ENCODE data around the gene CLDN10. TPM values are rescaled to one million over a fixed set of nuclear protein-coding genes. Genes with fewer than 3 reads are reported as not detected.

CLDN10 gene
- total RNA-seq, 1 donor from 2014 or later, result not detected

GRCh38 chr13:95627590-95627989 lies 75.1 kb downstream of the CLDN10 start:
- DNase-seq (ENCODE audit: low spot score), result no peak
- intact Hi-C loops (cut with DNase I), result no loop called here

- DNase-seq (ENCODE audit: low spot score), result no peak
- intact Hi-C loops (cut with DNase I), result no loop called here
Observed at GRCh38 chr13:95628488-95628887, 76.0 kb downstream of the CLDN10 start.

DNA sequence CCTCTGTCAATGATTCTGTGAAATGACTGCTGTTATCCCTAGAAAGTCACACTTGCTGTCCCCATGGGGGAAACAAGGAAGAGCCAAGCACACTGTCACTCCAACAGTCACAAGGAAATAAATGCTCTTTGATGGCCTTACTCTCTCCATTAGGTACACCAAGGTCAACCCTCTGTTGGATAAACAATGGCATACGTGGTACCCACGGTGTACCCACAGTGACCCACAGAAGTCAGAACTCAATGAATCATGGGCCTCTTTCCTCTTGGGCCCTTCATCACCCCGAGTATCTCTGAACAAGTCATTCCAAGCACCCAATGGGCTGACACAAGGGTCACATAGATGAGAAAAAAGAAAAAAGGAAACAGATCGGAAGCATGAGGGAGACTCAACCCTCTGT lies 76.6 kb downstream of the CLDN10 start:
- no peak for DNase-seq (ENCODE audit: low spot score)
- intact Hi-C loops (cut with DNase I), result no loop called here

Other genes starting within 250 kb of the CLDN10 start
- 4.9 TPM for gene DZIP1, start 92.0 kb downstream of the CLDN10 start, total RNA-seq
- gene DNAJC3, start 124.4 kb downstream of the CLDN10 start, total RNA-seq, result 36.0 TPM